SW 1271 (cell line): ENCODE data around the gene ATP8B1.

Source experiments
- DNase-seq, 2 experiments: peaks; one replicate each; lab custom pipeline; 2025; lab: John Stamatoyannopoulos, UW

The ATP8B1 gene

DNA sequence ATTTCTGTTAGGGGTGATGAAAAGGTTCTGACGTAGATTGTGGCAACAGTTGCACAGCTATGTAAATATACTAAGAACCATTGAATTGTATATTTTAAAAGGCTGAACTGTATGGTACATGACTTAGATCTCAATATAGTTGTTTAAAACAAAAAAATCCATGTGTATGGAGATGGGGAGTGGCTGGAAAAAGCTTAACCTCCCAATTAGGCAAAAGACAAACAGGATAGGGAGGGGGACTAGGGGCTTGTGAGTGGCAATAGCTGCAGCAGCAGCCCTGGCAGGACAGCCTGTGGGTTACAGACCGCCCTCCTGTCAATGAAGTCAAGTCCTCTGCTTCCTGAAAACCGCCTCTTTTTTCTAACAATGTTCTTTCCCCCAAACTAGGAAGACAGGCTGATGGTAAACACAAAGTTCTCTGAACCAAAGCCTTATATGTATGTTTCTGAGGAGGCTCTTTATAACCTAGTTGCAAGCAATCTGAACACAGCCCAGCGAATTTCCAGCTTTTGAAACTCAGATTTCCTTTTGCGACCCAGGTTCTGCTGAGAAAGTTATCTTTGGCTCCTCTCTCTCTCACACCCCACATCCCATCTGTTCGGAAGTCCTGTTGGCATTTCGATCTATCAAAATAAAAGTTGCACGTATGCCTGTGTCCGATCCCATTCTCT is 10.3 kb downstream of the ATP8B1 start:
- no peak for DNase-seq

DNA sequence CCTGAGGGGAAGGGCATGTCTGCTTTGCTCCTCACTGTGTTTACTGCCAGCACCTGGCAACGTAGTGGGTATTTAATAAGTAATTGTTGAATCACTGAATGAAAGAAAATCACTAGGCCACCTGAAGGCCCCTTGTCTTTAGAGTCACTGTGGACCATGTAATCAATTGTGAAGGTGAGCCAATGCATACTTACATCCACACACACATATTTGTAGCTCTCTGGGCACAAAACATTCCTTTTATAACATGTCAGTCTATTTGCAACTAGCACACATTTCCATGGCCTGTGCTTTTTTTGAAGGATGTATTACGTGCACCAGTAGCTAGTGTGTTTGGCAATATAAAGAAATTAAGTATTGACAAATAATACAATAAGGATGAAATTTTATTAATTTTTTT is 11.2 kb downstream of the ATP8B1 start:
- DNase-seq = no peak

DNA sequence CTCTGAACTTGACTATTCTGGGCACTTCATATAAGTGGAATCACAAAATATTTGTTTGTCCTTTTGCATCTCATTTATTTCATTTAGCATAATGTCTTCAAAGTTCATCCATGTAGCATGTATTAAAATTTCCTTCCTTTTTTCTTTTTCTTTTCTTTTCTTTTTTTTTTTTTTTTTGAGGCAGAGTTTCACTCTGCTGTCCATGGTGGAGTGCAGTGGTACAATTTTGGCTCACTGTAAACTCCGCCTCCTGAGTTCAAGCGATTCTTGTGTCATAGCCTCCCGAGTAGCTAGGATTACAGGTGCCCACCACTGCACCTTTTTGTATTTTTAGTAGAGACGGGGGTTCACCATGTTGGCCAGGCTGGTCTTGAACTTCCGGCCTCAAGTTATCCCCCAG is 11.9 kb downstream of the ATP8B1 start:
- no peak for DNase-seq

DNA sequence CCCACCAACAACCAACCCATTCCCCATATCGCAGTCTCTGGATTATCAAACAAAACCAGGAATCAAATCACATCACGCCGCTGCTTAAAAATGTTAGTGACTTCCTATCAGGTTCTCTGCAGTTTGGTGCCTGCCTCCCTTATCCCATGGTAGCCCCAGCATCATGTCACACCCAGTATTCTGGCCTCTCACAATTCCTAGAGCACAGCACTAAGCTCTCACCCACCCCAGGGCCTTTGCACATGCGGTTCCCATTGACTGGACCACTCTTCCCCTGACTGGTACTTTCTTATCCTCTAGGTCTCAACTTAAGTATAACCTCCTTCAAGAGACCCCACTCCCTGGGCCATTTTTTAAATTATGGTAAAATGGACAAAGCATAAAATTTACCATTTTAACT is 12.8 kb downstream of the ATP8B1 start:
- no peak for DNase-seq

DNA sequence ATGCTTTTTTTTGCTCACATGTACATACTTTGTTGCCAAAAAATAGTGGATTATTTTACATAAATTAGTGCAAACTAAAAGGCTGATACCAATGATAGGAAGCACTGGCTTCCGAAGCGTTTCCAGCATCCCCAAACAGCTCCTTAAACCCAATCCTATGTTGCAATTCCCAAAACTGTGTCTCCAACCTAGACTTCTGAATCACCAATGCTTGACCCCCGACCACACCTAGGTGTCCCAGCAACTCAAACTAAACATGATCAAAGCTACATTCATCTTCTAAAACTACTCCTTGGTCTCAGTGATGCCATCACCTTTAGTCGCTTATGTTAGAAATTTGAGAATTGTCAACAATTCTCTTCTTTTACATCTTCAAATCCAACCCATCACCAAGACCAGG is 13.4 kb downstream of the ATP8B1 start:
- DNase-seq = peak in 1 of 2 experiments; percentile 11

DNA sequence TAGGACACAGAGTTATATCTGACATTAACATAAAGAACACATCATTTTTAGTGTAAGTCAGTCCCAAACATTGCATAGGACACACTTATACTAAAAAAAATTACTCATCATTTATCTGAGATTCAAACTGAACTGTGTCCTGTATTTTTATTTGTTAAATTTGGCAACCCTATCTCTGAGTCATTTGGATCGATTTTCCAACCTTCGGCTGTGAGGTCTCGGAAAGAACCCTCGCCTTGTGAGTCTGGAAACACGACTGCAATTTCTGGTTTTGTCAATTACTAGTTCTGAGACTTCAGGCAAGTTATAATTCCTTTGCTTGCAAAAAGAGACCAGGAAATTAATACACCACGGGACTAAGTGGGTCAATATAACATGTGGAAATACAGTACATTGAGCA is 14.0 kb downstream of the ATP8B1 start:
- no peak for DNase-seq

DNA sequence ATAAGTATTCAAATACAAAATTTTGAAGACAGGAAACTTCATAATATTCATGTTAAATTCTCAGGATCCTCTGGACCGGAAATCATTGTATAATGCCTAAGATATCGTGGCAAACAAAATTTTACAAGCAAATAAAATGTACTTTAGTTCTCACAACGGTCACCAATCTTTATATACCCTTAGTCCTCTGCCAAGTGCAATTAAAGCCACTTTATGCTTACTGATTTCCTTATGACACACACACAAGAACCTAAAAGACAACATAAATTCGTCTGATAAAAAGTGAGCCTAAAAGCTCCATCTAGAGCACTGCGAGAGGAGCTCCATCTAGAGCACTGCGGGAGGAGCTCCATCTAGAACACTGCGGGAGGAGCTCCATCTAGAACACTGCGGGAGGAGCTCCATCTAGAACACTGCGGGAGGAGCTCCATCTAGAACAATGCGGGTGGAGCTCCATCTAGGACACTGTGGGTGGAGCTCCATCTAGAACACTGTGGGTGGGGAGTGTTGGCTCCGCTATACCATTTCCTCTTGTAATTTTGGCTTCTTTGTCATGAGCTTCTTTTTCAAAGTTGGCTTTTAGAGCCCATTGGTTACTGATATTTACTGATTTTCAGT is 15.9 kb downstream of the ATP8B1 start:
- DNase-seq = no peak

DNA sequence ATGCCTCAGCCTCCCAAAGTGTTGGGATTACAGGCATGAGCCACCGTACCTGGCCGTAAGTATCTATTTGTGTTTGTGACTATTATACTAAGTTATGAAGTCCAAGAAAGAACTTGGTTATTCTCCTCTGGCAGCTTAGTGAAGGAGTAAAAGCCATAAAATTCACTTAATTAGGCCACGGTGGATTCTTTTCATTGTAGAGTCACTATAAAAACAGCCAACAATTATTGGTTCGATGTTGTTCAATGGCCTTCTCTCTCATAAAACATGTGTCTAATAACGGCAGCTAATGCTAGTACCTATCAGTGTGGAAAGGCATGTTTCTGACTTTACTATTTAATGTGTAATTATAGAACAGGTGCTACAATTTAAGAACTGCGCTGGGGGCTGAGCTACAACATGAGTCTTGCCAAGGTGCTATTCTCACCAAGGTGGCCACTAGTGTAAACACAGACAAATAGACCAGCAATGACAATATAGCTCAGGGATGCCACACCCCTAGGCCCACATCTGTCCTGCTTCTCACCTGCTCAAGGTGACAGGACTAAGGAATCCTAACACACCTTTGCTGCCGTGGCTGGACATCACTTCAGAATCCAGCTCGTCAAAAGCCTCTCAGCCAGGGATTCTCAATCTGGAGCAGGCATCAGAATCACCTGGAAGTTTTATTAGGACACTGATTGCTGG is 17.2 kb downstream of the ATP8B1 start:
- no peak for DNase-seq

DNA sequence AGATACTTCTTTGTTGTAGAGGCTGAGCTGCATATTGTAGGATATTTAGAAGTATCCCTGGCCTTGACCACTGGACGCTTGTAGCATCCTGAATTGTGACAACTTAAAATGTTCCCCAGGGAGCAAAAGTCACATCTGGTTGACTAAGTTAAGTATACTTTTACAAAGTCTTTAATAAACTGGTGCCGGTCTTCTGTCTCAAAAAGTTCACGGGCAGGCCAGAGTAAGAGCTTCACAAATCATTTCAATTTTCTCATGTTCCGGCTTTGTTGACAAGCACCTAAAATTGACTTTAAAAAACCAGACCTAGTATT is 18.4 kb downstream of the ATP8B1 start:
- DNase-seq = no peak

DNA sequence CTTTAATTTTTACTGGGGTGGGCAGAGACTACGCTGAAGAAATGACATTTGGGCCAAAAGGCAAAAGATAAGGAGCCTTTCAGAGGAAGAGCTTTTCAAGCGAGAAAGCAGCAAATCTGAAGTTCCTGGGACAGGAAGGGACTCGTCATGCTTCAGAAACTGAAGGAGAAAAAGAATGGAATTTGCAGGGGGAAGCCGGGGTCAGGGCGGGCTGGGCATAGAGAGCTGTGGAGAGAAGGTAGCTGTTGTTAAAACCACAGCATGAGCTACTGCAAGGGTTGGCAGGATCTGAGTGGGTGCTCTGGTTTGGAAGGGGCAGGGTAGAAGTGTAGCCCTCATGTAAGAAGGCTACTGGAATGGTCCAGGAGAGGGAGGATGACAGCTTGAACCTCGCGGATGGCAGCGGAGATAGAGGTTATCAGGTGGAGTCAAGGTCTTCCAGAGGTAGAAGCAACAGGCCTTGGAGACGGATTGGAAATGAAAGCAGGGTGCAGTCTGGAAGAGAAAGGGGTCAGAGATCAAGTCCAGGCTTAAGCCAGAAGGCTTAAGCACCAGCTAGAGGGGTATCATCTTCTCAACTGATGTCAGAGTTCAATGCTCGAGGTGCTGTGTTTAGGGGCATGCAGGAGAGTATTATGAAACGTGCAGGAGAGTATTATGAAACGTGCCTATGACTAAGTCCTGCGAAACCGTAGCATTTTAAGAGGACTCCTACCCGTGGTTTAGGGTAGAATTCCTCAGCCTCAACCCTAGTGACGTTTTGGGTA is 18.9 kb downstream of the ATP8B1 start:
- DNase-seq = no peak

DNA sequence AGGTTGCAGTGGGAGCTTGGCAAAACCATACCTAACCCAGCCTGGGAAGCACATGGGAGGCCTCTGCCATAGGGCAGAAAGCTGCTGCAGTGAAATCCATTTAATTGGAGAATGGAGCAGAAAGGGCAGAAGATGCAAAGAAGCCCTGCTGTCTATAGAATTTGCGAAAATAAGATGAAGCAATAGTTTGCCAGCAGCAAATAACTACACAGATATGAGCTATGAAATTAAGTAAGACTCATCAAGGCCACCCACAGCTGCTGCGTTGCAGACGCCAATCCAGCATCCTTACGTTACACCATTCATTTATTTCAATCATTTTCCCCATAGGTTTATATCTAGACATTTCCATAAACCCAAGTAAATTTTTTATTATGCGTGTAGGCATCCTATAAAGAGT is 21.1 kb downstream of the ATP8B1 start:
- no peak for DNase-seq

DNA sequence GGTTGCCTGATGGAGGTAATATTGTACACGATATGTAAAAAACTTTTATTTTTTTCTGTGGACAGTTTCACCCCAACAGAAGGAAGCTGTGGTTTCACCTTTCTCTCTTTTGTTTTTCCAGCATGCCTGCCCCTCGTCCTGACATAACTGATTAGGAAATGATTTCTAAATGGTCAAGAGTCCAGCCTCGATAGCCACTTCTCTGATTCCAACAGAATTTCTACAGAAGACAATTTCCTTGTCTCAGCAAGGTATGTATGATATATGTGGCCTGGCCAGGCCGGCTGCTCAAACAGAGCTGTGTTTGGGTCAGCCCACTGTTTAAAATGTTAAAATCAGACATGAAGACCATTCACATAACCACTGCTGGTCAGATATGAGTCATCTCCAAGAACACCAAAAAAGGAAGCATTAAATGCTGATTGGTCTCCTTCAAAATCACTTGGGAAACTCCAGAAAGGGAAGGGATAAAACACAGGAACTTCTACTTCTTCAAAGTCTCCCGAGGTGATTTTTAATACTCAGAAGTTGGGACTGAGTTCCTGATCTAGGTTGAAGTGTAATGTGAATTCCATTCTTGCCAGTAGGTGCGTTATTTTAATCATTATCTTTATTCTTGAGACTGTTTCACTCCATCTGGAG is 22.3 kb downstream of the ATP8B1 start:
- DNase-seq = peak in 1 of 2 experiments; percentile 66

DNA sequence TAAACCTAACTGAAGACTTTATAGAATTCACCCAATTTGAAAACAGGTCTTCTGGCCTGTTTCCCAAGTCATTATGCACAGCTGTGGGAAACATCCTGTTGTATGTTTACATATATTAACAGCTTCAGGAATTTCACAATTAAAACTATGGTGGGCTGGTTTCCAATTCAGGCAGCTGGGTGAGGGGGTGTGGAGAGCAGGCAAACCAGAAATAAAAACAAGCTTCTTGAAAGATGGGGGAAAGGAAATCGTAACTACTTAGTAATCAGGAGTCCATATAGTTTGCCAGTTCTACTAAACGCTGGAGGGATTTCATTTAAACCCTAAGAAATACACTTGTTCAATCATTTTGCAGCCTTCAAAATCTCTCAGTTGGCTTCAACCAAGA is 22.8 kb downstream of the ATP8B1 start:
- DNase-seq = peak in 1 of 2 experiments; percentile 26

DNA sequence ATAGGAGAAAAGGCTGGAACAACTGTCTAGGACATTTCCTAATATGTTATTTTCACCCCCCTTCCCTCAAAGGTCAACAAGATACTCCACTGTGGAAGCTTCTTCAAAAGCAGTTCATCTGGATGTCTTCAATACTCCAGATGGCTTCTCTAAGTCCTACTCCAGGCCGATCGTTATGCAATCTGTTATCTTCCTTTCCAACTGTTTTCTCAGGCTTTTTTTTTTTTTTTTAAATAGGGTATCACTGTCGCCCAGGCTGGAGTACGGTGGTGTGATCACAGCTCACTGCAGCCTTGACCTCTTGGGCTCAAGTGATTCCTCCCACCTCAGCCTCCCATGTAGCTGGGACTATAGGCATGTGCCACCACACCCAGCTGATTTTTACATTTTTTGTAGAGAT is 26.3 kb downstream of the ATP8B1 start:
- no peak for DNase-seq

DNA sequence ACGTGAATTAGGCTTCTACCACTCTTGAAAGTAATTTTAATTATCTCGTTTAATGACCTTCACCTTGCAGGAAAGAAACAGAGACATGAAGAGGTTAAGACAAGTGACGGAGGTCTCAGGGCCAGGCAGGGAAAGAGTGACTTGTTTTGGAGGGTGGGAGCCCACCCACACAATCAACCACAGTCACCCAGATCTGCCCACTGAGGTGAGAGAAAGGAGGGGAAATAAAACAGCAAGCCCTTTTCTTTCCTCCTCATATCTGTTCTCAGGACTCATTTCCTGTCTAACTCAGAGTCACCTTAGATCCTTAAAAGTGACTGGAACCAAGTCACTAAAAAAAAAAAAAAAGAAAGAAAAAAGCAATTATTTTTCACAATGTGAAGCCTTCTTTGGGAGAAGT is 26.8 kb downstream of the ATP8B1 start:
- no peak for DNase-seq

DNA sequence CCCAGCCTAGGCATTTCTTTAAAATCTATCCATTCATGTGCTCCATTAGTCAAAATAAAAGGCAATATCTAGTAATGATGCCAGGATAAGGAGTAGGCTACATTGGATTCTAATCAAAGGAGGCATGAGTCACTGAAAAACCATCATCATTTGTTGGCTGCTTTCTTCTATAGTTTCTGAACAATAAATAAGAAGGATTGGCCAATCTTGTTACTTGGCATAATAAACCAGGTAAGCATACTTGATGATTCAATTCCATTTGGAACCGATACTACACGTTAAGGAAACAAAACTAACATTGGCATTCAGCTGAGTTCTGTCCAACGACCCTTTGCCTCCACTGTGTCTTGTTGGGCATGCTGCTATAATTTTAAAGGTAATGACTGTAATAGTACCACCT is 27.2 kb downstream of the ATP8B1 start:
- no peak for DNase-seq

DNA sequence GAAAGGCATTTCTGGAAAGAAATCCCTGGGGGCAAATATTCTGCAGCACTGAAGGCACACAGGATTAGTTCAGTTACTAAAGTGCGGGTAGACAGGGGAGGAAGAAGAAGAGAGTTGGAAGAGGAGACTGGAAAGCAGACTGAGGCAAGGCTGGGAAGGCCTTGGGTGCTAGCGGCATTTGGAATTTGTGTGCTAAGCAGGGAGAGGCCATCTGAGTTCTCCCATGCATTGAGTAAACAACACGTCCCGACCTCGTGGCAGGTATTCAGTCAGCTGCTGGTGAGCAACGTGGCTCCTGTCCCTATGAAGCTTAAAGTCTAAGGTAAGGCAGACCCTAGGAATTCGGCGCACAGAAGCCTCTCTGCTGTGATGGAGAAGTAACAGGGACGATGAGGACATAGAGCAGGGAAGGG is 30.7 kb downstream of the ATP8B1 start:
- DNase-seq = no peak

DNA sequence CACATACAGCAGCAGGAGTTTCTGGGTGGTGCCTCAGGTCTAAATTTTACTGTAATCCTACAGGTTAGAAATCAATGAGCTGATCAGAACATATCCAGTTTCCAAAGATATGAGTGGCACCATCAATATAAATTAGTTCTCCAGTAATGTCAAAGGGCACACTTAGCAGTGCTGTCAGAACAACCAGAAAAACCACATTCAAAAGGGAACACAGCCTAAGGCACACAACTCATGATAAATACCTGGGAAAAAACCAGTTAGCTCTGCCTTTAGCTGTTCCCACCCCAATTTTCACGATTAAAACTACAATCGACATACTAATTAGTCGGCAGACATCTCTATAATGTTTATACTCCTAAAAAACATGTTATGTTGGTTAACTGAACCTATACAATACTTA is 31.5 kb downstream of the ATP8B1 start:
- no peak for DNase-seq

DNA sequence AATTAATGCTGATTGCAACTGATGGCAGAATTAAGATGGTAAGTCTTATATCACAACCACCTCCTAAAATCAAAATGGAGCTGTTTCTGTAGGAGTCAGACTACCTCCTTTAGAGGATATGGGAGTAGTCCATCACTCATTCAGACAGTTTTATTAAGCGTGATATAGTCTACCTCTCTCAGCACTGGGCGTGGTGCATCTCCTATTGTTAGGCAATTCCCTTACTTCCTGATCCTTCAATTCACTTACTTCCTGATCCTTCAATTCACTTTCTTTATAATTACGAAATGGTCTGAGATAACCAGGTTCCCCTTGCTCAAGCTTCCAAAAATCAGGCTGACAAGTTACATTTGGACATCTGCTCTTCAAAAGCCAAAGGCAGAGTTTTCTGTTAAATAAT is 31.9 kb downstream of the ATP8B1 start:
- DNase-seq = no peak

DNA sequence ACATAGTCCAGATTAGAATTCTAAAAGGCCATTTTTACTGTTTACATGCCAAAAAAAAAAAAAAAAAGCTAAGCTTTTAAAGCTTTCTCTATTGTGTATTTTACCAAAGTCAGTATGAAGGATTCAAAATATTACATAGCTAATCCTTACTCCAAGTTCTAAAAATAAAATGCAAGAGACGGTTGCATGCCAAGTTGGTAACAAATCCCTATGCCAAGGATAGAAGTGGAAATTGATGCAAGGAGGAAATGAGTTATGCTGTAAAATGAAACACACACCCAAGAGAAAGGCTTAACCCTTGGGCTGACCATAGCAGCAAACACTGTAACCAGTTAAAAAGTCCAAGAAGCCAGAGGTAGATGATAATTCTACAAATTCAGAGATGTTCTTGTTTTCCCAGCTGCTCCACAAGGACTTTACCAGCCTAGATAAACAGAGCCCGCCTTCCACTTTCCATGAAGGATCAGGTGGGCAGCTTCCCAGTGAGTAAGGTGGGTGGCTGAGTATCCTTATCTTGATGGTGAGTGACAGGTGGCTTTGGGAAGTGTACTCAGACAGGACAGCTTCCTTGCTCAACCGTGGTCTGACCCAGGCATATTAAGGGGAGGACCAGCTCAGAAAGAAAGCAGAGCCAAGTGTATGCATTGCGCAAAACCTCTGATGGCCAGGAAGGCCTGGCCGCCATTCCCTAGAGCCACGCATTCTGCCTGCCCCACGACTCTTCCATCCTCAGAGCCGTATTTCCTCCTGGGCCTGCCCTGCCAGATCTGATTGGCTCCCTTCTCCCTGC is 34.4 kb downstream of the ATP8B1 start:
- DNase-seq = no peak

DNA sequence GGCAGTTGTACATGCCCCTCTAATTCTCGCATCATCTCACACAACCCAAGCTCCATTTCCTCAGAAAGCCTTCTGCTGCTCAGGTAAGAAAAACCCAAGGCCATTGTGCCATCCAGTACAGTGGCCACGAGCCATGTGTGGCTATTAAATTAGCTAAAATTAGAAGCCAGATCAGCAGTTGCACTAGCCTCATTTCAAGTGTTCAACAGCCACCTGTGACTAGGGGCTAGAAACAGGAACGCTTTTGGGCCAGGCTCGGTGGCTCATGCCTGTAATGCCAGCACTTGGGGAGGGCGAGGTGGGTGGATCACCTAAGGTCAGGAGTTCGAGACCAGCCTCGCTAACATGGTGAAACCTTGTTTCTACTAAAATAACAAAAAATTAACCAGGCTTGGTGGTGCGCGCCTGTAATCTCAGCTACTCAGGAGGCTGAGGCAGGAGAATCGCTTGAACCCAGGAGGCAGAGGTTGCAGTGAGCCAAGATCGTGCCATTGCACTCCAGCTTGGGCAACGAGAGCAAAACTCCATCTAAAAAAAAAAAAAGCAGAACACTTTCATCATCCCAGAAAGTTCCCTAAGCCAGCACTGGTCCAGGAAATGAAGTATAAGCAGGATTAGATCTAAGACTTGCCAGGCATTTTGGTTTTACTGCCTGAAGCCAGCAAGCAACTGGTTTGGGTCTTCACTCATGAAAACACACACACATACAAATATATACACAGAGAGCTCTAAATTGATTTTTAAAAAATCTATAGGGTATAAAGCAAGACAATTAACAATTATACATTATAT is 35.7 kb downstream of the ATP8B1 start:
- DNase-seq = no peak
